Osteoblast (primary cell): Measurements from ENCODE around the gene TLR6. TPM values are rescaled to one million over a fixed set of nuclear protein-coding genes. Genes with fewer than 3 reads are reported as not detected.

Source experiments
- DNase-seq: peaks from one replicate; pipeline ENCODE4 v3.0.0; 2011; ENCODE audit warnings: low spot score, mixed read lengths; ENCODE audit not compliant: insufficient read length; ENCODE audit errors: missing footprints
- H2AFZ ChIP-seq: 2 replicates; pipeline ENCODE4 v1.6.0; 2011; ENCODE audit warnings: mild to moderate bottlenecking, low read length
- H3K27ac ChIP-seq: 2 replicates; pipeline ENCODE4 v1.5.1; 2011; ENCODE audit warnings: mild to moderate bottlenecking, low read depth, low read length, moderate library complexity
- H3K27me3 ChIP-seq: 2 replicates; pipeline ENCODE4 v1.6.0; 2012; ENCODE audit warnings: mild to moderate bottlenecking, control low read depth, inconsistent platforms, low read length, moderate library complexity; ENCODE audit not compliant: insufficient read depth
- H3K36me3 ChIP-seq: 2 replicates; pipeline ENCODE4 v1.5.1; 2011; ENCODE audit warnings: mild to moderate bottlenecking, low read length, control low read depth, moderate library complexity; ENCODE audit not compliant: insufficient read depth
- H3K4me1 ChIP-seq: 2 replicates; pipeline ENCODE4 v1.5.1; 2011; ENCODE audit warnings: mild to moderate bottlenecking, low read length, control low read depth, moderate library complexity; ENCODE audit not compliant: insufficient read depth
- H3K4me2 ChIP-seq: 2 replicates; pipeline ENCODE4 v1.6.0; 2011; ENCODE audit warnings: mild to moderate bottlenecking, low read length; ENCODE audit not compliant: insufficient read depth
- H3K4me3 ChIP-seq: fragments of 200-600 bp; sonication (generic); 3 replicates; pipeline ENCODE4 v1.5.1; 2012; ENCODE audit warnings: mild to moderate bottlenecking, low read length, inconsistent platforms; ENCODE audit not compliant: insufficient read depth
- H3K79me2 ChIP-seq: 2 replicates; pipeline ENCODE4 v1.6.0; 2012; ENCODE audit warnings: mild to moderate bottlenecking, low read length, control low read depth, inconsistent platforms; ENCODE audit not compliant: insufficient read depth
- H3K9me3 ChIP-seq: 2 replicates; pipeline ENCODE4 v1.5.1; 2011; ENCODE audit warnings: low read depth, low read length, control low read depth
- H4K20me1 ChIP-seq: 2 replicates; pipeline ENCODE4 v1.6.0; 2012; ENCODE audit warnings: mild to moderate bottlenecking, low read length, control low read depth; ENCODE audit not compliant: insufficient read depth
- CTCF ChIP-seq: IDR thresholded peaks from 2 replicates; pipeline ENCODE4 v1.5.1; 2011; ENCODE audit warnings: mild to moderate bottlenecking, low read depth, low read length, moderate library complexity; ENCODE audit errors: extremely low read depth
- total RNA-seq: library from RNA; depleted of rRNA; stranded (reverse); fragments of >200 nt; gene quantifications from 2 replicates; pipeline ENCODE4 v1.2.3, GENCODE V29; 2012

The TLR6 gene
- total RNA-seq, 1 donor, result 5.1 TPM

DNA sequence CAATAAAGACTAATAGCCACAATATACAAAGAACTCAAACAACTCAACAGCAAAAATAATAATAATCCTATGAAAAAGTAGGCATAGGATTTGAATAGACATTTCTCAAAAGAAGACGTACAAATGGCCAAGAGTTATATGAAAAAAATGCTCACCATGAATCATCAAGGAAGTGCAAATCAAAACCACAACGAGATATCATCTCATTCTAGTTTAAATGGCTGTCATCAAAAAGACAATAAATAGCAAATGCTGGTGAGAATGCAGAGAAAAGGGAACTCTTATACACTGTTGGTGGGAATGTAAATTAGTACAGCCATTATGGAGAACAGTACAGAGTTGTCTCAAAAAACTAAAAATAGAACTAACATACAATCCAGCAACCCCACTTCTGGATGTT, 18.8 kb downstream of the TLR6 start:
- H3K9me3 ChIP-seq, result no peaks in the 10 kb centered on the region
- H4K20me1 ChIP-seq, result no peaks in the 10 kb centered on the region
- DNase-seq, result no peak
- H3K36me3 ChIP-seq, result no peaks in the 10 kb centered on the region
- TF ChIP-seq CTCF, result no peak
- no peak overlapping the region for H3K4me2 ChIP-seq
- H3K27me3 ChIP-seq, result no peaks in the 10 kb centered on the region
- no peak overlapping the region for H2AFZ ChIP-seq
- H3K27ac ChIP-seq, result no peak overlapping the region
- no peaks in the 10 kb centered on the region for H3K79me2 ChIP-seq
- peaks cover 7% of the 10 kb centered on the region for H3K4me1 ChIP-seq
- H3K4me3 ChIP-seq, result no peak overlapping the region

GRCh38 chr4:38837334-38837733, 19.3 kb downstream of the TLR6 start:
- H3K27me3 ChIP-seq, result no peaks in the 10 kb centered on the region
- no peaks in the 10 kb centered on the region for H4K20me1 ChIP-seq
- H3K4me2 ChIP-seq, result no peak overlapping the region
- H3K27ac ChIP-seq, result no peak overlapping the region
- DNase-seq, result no peak
- H3K79me2 ChIP-seq, result no peaks in the 10 kb centered on the region
- TF ChIP-seq CTCF, result no peak
- no peak overlapping the region for H3K4me3 ChIP-seq
- H3K4me1 ChIP-seq, result peaks cover 7% of the 10 kb centered on the region
- no peaks in the 10 kb centered on the region for H3K36me3 ChIP-seq
- no peak overlapping the region for H2AFZ ChIP-seq
- no peaks in the 10 kb centered on the region for H3K9me3 ChIP-seq

GRCh38 chr4:38834570-38834969, 22.0 kb downstream of the TLR6 start:
- Histone ChIP-seq H3K4me1 (peaks cover 7% of the 10 kb centered on the region), H3K79me2 (no peaks in the 10 kb centered on the region), H3K27ac (no peak overlapping the region), H3K4me2 (no peak overlapping the region), H3K36me3 (no peaks in the 10 kb centered on the region), H3K9me3 (no peaks in the 10 kb centered on the region), H2AFZ (no peak overlapping the region), H3K4me3 (no peak overlapping the region), H3K27me3 (no peaks in the 10 kb centered on the region), H4K20me1 (no peaks in the 10 kb centered on the region)
- TF ChIP-seq CTCF, result no peak
- no peak for DNase-seq

DNA sequence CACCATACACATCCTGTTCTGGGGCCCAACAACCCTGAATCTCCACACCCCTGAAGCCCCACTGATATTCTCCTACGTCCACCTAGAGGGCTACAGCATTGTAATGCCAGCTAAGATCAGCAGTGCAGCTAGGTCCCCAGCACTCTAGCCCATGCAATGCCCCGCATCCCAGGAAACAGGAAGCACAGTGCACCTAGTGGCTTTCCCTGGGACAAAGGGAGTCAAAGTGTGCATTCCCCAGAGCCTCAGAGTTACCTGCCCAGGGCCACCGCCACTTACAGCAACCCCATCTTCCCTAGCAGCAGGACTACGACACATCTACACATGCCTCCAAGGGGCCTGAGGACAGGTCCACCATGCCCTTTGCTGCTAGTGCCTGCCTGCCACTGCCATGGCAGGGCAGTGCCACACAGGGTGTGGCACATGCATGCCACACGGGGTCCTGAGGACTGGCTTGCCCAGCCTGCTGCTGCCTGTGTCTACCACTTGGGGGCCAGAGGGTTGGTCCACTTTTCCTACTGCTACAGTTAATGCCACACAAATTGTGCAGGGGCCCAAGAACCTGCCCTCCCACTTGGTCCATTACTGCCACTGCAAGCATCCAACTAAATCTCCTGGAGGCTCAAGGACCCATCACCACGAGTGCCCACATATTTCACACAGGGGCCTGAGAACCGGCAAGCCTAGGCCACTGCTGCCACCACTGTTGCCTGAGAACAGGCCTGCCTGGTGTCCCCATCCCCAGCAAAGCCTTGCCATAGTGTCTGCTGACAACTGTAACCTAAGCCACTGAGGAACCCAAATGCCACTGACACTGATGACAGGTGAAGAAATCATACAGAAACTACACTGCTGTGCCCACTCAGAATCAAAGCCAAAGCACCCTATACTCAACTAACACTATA, 23.7 kb downstream of the TLR6 start:
- peak; percentile 42 for DNase-seq
- H3K4me3 ChIP-seq, result no peak overlapping the region
- H3K4me1 ChIP-seq, result peaks cover 2% of the 10 kb centered on the region
- peak; percentile 14 for TF ChIP-seq CTCF
- no peaks in the 10 kb centered on the region for H3K9me3 ChIP-seq
- no peak overlapping the region for H3K27ac ChIP-seq
- H3K79me2 ChIP-seq, result no peaks in the 10 kb centered on the region
- H3K4me2 ChIP-seq, result no peak overlapping the region
- no peaks in the 10 kb centered on the region for H4K20me1 ChIP-seq
- no peak overlapping the region for H2AFZ ChIP-seq
- H3K27me3 ChIP-seq, result no peaks in the 10 kb centered on the region
- no peaks in the 10 kb centered on the region for H3K36me3 ChIP-seq
